ENCODE results near the gene CCDC28B.

The CCDC28B gene

DNA sequence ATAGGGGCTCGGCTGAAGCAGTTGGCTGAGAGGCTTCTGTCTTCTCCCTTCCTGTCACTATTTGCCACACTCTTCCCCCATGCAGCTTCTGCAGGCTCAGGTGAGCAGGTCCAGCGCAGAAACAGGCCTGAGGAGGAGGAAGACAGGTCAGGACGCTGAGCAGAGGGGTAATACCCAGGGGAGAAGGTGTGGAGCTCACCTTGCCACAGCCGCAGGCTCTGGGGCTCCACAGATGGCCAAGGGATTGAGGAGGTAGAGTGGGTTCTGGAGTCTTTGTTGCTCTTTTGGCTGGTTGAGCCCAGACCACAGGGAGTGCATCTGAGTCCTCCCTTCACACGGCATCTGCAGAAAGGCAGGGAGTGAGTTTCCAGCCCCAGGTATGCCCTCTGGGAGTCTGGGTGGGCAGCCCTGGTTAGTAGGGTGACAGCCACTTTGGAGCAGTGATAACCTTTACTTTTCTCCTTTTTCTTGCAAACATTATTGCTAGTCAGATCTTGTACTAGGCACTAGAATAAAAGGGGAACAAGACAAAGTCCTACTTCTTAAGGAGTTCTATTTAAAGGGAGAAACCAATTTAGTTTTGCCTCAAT lies 31.5 kb downstream of the CCDC28B start:
- Histone ChIP-seq H3K4me1 (ENCODE audit: insufficient read depth, low read length) (no peaks in the 10 kb centered on the region), H3K36me3 (ENCODE audit: insufficient read depth, low read length) (peaks cover 27% of the 10 kb centered on the region), H3K4me3 (ENCODE audit: low read depth in 1 of 2, low read length in 2 of 2) (no peak overlapping the region), H3K27me3 (ENCODE audit: control insufficient read depth in 1 of 2, insufficient read depth in 2 of 2, low read length in 2 of 2) (no peaks in the 10 kb centered on the region), H3K9me3 (ENCODE audit: low read length) (no peaks in the 10 kb centered on the region), H3K27ac (ENCODE audit: low read depth, low read length) (no peak overlapping the region), H3K9ac (ENCODE audit: low read length) (no peak overlapping the region)

DNA sequence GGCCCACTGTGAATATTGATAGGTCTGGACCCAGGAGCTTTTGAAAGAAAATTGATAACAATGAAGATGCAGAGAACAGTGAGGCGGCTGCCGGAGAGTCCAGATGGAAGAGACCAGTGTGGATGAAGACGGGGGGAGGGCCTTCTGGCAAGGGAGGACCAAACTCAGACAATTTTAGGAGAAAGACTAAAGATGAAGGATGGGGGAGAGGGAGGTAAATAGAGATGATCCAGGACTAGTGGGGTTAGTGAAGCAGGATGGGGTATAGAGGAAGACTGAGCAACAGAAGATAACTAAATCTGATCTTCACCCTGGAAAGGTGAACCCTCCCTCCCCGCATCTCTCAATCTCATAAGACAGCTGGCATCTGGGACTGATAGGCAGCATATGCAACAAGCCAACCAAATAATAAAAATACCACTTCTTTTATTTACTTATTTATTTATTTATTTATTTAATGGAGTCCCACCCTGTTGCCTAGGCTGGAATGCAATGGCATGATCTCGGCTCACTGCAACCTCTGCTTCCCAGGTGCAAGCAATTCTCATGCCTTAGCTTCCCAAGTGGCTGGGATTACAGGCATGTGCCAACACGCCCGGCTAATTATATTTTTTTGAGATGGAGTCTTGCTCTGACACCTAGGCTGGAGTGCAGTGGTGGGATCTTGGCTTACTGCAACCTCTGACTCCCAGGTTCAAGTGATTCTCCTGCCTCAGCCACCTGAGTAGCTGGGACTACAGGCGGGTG lies 32.3 kb downstream of the CCDC28B start:
- H3K4me3 ChIP-seq (ENCODE audit: low read depth in 1 of 2, low read length in 2 of 2), result no peak overlapping the region
- no peaks in the 10 kb centered on the region for H3K9me3 ChIP-seq (ENCODE audit: low read length)
- H3K27ac ChIP-seq (ENCODE audit: low read depth, low read length), result no peak overlapping the region
- no peaks in the 10 kb centered on the region for H3K4me1 ChIP-seq (ENCODE audit: insufficient read depth, low read length)
- peaks cover 22% of the 10 kb centered on the region for H3K36me3 ChIP-seq (ENCODE audit: insufficient read depth, low read length)
- H3K9ac ChIP-seq (ENCODE audit: low read length), result no peak overlapping the region
- H3K27me3 ChIP-seq (ENCODE audit: control insufficient read depth in 1 of 2, insufficient read depth in 2 of 2, low read length in 2 of 2), result no peaks in the 10 kb centered on the region

- Histone ChIP-seq H3K9me3 (ENCODE audit: low read length) (no peaks in the 10 kb centered on the region), H3K9ac (ENCODE audit: low read length) (no peak overlapping the region), H3K27me3 (ENCODE audit: control insufficient read depth in 1 of 2, insufficient read depth in 2 of 2, low read length in 2 of 2) (no peaks in the 10 kb centered on the region), H3K36me3 (ENCODE audit: insufficient read depth, low read length) (peaks cover 7% of the 10 kb centered on the region), H3K4me3 (ENCODE audit: low read depth in 1 of 2, low read length in 2 of 2) (no peak overlapping the region), H3K4me1 (ENCODE audit: insufficient read depth, low read length) (no peaks in the 10 kb centered on the region), H3K27ac (ENCODE audit: low read depth, low read length) (no peak overlapping the region)
Measured at GRCh38 chr1:32234792-32235191, 34.4 kb downstream of the CCDC28B start.

GRCh38 chr1:32239337-32239736 lies 38.9 kb downstream of the CCDC28B start:
- Histone ChIP-seq H3K4me3 (ENCODE audit: low read depth in 1 of 2, low read length in 2 of 2) (peak overlapping the region in 1 of 2 donors; percentile 83), H3K36me3 (ENCODE audit: insufficient read depth, low read length) (no peaks in the 10 kb centered on the region), H3K9me3 (ENCODE audit: low read length) (no peaks in the 10 kb centered on the region), H3K9ac (ENCODE audit: low read length) (no peak overlapping the region), H3K27ac (ENCODE audit: low read depth, low read length) (peak overlapping the region; percentile 86), H3K27me3 (ENCODE audit: control insufficient read depth in 1 of 2, insufficient read depth in 2 of 2, low read length in 2 of 2) (no peaks in the 10 kb centered on the region), H3K4me1 (ENCODE audit: insufficient read depth, low read length) (peaks cover 13% of the 10 kb centered on the region)

DNA sequence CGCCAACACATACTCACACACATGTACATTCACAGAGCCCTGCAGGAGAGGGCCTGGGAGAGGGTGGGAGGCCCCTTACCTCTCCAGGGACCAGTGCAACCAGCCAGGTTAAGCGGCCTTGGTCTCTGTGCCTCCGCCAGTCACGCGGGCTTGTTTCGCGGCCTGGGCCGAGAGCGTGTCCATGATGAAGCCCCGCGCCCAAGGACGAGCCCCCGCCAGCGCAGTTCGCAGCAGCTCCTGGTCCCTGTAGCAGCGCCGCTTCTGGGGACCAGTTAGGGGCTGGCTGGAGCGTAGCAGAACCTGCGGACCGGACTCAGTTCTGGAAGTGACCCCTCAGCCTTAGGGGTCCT lies 39.4 kb downstream of the CCDC28B start:
- H3K27ac ChIP-seq (ENCODE audit: low read depth, low read length), result peak overlapping the region; percentile 86
- H3K27me3 ChIP-seq (ENCODE audit: control insufficient read depth in 1 of 2, insufficient read depth in 2 of 2, low read length in 2 of 2), result no peaks in the 10 kb centered on the region
- H3K4me3 ChIP-seq (ENCODE audit: low read depth in 1 of 2, low read length in 2 of 2), result peak overlapping the region; percentile 38 to 83
- peak overlapping the region; percentile 34 for H3K9ac ChIP-seq (ENCODE audit: low read length)
- H3K36me3 ChIP-seq (ENCODE audit: insufficient read depth, low read length), result no peaks in the 10 kb centered on the region
- peaks cover 13% of the 10 kb centered on the region for H3K4me1 ChIP-seq (ENCODE audit: insufficient read depth, low read length)
- no peaks in the 10 kb centered on the region for H3K9me3 ChIP-seq (ENCODE audit: low read length)

GRCh38 chr1:32240140-32240951 lies 40.0 kb downstream of the CCDC28B start:
- Histone ChIP-seq H3K4me3 (ENCODE audit: low read depth in 1 of 2, low read length in 2 of 2) (peak overlapping the region; percentile 38 to 83), H3K4me1 (ENCODE audit: insufficient read depth, low read length) (peaks cover 13% of the 10 kb centered on the region), H3K9ac (ENCODE audit: low read length) (peak overlapping the region; percentile 34), H3K27me3 (ENCODE audit: control insufficient read depth in 1 of 2, insufficient read depth in 2 of 2, low read length in 2 of 2) (no peaks in the 10 kb centered on the region), H3K36me3 (ENCODE audit: insufficient read depth, low read length) (no peaks in the 10 kb centered on the region), H3K9me3 (ENCODE audit: low read length) (no peaks in the 10 kb centered on the region), H3K27ac (ENCODE audit: low read depth, low read length) (peak overlapping the region; percentile 86)

DNA sequence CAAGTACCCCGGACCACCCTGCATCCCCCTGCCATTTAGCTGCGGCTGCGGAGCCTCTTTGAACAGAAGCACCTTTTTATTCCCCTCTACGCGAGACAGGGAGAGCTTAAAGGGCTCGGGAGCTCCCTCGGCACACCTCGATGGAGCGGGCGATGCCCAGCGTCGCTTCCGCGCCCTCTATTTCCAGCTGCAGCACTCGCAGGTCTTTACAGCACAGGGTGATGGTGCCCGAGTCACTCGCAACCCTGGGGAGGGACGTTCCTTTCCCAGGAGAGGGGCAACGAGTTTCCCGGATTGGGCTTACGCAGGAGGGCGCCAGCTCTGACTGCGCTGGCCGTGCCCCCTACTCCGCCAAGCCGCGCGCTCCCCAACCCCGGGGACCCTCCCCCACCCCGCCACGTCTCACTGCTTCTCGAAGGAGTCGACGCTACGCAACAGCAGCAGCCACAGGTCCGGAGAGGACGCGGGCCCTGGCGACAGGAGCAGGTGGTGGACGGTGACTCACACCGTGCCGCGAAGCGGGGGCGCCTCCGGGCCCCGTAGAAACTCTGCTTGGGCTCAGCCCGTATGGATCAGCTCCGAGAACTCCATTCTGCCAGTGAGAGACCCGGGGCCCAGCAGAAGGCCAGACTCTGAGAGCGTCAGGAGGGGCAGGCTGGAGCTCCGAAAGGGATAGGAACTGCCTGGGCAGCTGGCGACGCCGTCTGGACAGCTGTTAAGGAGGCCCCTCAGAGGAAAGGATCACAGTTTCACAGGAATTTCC lies 40.8 kb downstream of the CCDC28B start:
- Histone ChIP-seq H3K9me3 (ENCODE audit: low read length) (no peaks in the 10 kb centered on the region), H3K4me1 (ENCODE audit: insufficient read depth, low read length) (peaks cover 13% of the 10 kb centered on the region), H3K9ac (ENCODE audit: low read length) (peak overlapping the region; percentile 34), H3K4me3 (ENCODE audit: low read depth in 1 of 2, low read length in 2 of 2) (peak overlapping the region; percentile 38 to 83), H3K27me3 (ENCODE audit: control insufficient read depth in 1 of 2, insufficient read depth in 2 of 2, low read length in 2 of 2) (no peaks in the 10 kb centered on the region), H3K27ac (ENCODE audit: low read depth, low read length) (peak overlapping the region; percentile 86), H3K36me3 (ENCODE audit: insufficient read depth, low read length) (no peaks in the 10 kb centered on the region)

DNA sequence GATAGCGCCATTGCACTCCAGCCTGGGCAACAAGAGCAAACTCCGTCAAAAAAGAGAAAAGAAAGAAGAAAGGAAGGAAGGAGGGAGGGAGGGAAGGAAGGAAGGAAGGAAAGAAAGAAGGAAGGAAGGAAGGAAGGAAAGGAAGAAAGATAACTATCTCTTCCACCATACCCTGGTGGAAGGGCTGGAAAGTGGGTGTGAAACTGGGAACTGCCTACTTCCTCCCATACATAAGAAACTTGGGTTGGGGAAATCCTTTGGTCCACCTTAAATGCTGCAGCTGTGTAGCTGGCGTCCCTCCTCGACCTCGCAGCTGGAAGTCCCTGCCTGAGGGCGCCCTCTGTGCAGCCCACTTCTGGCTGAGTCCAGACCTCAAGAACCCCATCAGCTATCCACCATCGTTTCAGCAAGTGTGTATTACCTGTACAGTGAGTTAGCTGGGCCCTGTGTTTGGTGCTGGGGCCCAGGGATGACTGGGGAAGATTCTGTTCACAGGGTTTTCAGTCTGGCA lies 42.0 kb downstream of the CCDC28B start:
- Histone ChIP-seq H3K36me3 (ENCODE audit: insufficient read depth, low read length) (no peaks in the 10 kb centered on the region), H3K9me3 (ENCODE audit: low read length) (no peaks in the 10 kb centered on the region), H3K4me3 (ENCODE audit: low read depth in 1 of 2, low read length in 2 of 2) (no peak overlapping the region), H3K9ac (ENCODE audit: low read length) (no peak overlapping the region), H3K27ac (ENCODE audit: low read depth, low read length) (no peak overlapping the region), H3K4me1 (ENCODE audit: insufficient read depth, low read length) (peaks cover 25% of the 10 kb centered on the region), H3K27me3 (ENCODE audit: control insufficient read depth in 1 of 2, insufficient read depth in 2 of 2, low read length in 2 of 2) (no peaks in the 10 kb centered on the region)

DNA sequence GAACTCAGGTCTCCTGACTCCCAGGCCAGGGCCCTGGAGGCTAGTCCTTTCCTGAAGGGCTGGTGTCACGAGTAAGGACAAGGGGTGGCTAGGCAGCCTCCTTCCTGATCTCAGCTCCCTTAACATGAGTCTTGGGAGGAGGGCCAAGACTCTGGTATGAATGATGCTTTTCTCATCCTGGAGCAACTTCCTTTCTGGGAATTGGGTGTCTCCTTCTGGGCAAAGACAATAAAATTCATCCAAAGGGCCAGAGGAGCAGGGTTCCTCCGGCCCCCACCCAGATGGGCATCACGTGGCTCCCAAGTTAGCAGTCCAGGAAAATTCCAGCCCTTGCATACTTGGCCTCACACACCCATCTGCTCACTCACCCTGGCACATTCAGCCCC lies 46.5 kb downstream of the CCDC28B start, which contains the start of gene FAM167B:
TSS of gene FAM167B (plus strand) at position 335 of the 386 bp plus-strand sequence. CDS start 200 bp downstream, outside the sequence.
- Histone ChIP-seq H3K9ac (ENCODE audit: low read length) (no peak within 1 kb of the TSS), H3K4me1 (ENCODE audit: insufficient read depth, low read length) (peaks cover 35% of the 10 kb centered on the region)

GRCh38 chr1:32247452-32247851 lies 47.1 kb downstream of the CCDC28B start:
- no peaks in the 10 kb centered on the region for H3K9me3 ChIP-seq (ENCODE audit: low read length)
- no peak overlapping the region for H3K9ac ChIP-seq (ENCODE audit: low read length)
- H3K27me3 ChIP-seq (ENCODE audit: control insufficient read depth in 1 of 2, insufficient read depth in 2 of 2, low read length in 2 of 2), result no peaks in the 10 kb centered on the region
- H3K27ac ChIP-seq (ENCODE audit: low read depth, low read length), result peak overlapping the region; percentile 2
- peak overlapping the region in 1 of 2 donors; percentile 23 for H3K4me3 ChIP-seq (ENCODE audit: low read depth in 1 of 2, low read length in 2 of 2)
- H3K36me3 ChIP-seq (ENCODE audit: insufficient read depth, low read length), result no peaks in the 10 kb centered on the region
- peaks cover 30% of the 10 kb centered on the region for H3K4me1 ChIP-seq (ENCODE audit: insufficient read depth, low read length)

More for the DNA sequence above, 46.5 kb downstream of the CCDC28B start, which contains the start of gene FAM167B:
- H3K27me3 ChIP-seq (ENCODE audit: control insufficient read depth in 1 of 2, insufficient read depth in 2 of 2, low read length in 2 of 2), result no peaks in the 10 kb centered on the region
- H3K9me3 ChIP-seq (ENCODE audit: low read length), result no peaks in the 10 kb centered on the region
- H3K27ac ChIP-seq (ENCODE audit: low read depth, low read length), result peak within 1 kb of the TSS; percentile 48
- peak within 1 kb of the TSS in 1 of 2 donors; percentile 23 for H3K4me3 ChIP-seq (ENCODE audit: low read depth in 1 of 2, low read length in 2 of 2)
- H3K36me3 ChIP-seq (ENCODE audit: insufficient read depth, low read length), result no peaks in the 10 kb centered on the region

All from muscle layer of colon (tissue), 2 donors.